ENCODE measurements around the gene CHTF8. TPM values are rescaled to one million over a fixed set of nuclear protein-coding genes. Genes with fewer than 3 reads are reported as not detected.
"Not testable (repeated sequence)": the region's sequence is repeated elsewhere in the genome, so short reads cannot be mapped to it uniquely, and the experiment has no call there.

The CHTF8 gene, protein sequence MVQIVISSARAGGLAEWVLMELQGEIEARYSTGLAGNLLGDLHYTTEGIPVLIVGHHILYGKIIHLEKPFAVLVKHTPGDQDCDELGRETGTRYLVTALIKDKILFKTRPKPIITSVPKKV
- 70.5 and 80.5 TPM in 2 replicates for total RNA-seq (2014; rRNA removed; shearing (Covaris generic))
- polyA plus RNA-seq (2015; cell fraction: cytosol; rRNA removed): 151 and 172 TPM in 2 replicates
- polyA plus RNA-seq (2015; cell fraction: nucleus; rRNA removed): 80.6 and 103 TPM in 2 replicates

DNA sequence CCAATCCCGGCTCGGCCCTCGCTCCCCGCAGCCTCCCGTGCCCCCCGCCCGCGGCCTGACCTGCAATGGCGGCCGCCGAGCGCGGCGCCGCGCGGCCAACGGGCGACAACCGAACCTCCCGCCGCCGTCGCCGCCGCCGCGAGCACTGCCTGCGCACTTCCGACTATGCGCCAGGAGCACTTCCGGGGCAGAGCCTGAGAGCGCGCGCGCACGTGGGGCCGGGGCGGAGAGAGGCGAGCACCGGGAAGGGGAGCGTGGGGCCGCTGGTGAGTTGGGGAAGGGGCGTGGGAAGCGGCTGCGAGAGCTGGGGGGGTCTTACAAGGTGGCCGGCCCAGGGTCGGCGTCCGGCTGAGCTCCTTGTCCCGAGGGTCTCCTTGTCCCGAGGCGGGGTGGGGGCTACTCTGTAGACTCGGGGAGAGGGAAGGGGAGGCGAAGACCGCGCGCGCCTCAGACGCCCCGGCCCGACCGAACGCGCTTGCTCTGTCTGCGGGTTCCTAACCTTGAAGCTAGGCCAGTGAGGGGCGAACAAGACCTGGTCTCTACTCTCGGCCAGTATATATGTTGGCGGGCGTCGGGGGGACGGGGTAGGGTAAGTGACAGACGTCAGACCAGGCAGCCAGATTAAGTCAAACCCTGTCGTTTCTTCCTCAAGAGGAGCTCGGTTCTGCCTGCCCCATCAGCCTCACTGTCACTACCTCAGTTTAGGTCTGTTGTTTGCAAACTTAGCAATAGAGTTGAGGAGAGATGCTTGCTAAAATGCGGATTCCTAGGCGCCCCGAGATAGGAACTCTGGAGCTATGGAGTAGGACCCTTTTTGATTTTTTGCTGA is at the start of gene CHTF8, which contains the start of gene UTP4:
Gene CHTF8 (minus strand): TSS at position 165 of the 829 bp plus-strand sequence. CDS start 11,130 bp downstream, outside the sequence.
Gene UTP4 (plus strand): TSS at position 226 of the 829 bp plus-strand sequence. CDS start 811 bp downstream, outside the sequence.
- DNase-seq (ENCODE audit: low read depth, low spot score): peak; percentile 79
- in situ Hi-C loops (cut with HindIII; ENCODE audit: low pct_unique_long_range_greater_than_20kb, low sequenced_read_pairs): no loop called here

DNA sequence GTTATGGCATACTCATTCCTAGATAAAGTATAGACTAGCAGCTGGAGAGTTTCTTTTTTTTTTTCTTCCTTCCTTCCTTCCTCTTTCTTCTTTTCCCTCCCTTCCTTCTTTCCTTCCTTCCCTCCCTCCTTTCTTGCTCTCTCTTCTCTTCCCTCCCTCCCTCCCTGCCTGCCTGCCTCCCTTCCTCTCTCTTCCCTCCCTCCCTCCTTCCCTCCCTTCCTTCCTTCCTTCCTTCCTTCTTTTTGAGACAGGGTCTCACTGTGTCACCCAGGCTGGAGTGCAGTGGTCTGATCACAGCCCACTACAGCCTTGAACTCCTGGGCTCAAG is 47.6 kb upstream of the CHTF8 start:
- no peak for DNase-seq (ENCODE audit: low read depth, low spot score)
- in situ Hi-C loops (cut with HindIII; ENCODE audit: low pct_unique_long_range_greater_than_20kb, low sequenced_read_pairs): no loop called here

DNA sequence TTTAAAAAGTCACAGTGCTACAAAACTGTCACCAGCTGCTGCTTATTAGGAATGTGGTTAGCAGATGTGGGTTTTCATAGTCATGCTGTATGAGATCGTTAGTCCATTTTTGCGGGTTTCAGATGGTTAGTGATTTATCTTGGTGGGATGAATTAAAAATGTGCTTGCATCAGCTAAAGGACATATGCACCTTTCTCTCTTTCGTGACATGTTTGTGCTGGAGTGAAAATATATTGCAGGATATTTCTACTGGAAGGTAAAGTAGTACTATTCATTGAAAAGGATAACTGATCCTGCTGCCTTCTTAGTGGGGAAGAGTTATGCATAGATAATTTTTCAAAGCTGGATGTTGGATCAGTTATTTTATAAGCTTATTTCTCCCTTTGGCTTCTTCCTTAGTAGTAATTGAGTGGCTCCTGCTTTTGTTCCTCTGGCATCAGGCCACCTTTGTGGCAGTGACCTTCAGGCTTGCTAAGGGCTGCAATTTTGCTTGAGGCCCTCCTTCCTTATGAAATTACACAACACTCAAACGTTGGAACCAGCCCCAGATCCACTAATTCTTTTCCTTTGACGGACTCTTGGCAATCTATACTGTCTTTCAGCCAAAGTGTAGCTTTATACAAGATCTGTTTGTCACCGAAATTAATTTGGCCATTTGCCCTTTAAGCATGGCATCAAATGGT is 47.1 kb upstream of the CHTF8 start:
- in situ Hi-C loops (cut with HindIII; ENCODE audit: low pct_unique_long_range_greater_than_20kb, low sequenced_read_pairs): no loop called here
- DNase-seq (ENCODE audit: low read depth, low spot score): peak; percentile 62

DNA sequence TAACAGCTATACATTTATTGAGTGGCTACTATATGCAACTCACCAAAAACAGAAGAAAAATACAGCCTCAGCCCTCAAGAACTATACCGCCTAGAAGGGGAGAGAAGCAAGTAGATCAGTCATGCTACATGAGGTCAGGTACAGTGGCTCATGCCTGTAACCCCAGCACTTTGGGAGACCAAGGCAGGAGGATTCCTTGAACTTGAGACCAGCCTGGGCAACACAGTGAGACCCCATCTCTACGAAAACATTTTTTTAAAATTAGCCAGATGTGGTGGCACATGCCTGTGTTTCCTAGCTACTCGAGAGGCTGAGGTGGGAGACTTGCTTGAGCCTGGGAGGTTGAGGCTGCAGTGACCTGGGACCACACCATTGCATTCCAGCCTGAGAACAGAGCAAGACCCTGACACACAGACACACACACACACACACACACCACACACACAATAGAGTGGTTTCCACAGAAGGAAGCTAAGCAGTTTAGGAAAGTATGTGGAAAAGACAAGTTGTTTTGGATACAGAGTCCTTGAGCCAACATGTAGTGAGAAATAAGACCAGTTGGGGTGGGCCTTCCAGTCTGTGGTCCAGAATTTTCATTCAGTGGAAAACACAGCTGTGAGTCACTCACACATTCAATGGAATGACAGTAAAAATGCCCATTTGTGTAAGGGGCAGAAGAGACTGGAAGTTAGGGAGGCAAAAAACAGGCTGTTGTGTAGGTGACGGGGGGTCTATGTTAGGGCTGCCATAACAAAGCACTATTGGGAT is 43.8 kb upstream of the CHTF8 start:
- in situ Hi-C loops (cut with HindIII; ENCODE audit: low pct_unique_long_range_greater_than_20kb, low sequenced_read_pairs): no loop called here
- DNase-seq (ENCODE audit: low read depth, low spot score): no peak

DNA sequence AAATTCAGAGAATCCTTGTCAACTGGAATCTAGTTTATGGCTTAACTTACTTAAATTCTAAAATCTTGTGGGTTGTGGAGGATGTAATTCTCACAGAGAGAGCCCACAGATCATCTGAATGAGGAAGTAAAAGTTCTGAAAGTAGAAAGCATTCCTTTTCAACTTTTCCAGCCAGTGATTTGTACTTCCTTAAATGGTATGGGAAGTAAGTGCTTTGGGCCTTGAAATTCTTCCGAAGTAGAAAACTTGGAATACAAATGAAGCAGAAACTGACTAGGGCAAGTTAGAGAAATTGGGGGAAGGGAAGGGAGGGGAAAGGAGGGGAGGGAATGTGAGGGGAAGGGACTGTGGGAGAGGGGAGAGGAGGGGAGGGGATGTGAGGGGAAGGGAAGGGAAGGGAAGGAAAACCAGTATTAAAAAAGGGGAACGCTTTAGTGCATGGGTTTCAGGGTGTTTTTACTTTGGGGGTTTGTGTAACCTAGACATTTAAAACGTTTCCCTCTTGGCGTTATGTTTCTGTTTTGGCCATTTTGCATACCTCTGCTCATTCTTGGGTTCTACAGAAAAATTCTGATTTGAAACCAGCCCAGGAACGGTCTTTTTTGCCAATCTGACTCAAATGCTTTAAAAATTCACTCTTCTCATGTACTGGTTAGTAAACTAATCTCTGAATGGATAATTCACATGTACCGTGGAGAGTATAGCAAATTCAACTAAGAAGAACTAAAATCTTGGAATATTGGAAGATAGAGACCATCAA is 39.1 kb upstream of the CHTF8 start:
- DNase-seq (ENCODE audit: low read depth, low spot score): no peak
- in situ Hi-C loops (cut with HindIII; ENCODE audit: low pct_unique_long_range_greater_than_20kb, low sequenced_read_pairs): no loop called here

DNA sequence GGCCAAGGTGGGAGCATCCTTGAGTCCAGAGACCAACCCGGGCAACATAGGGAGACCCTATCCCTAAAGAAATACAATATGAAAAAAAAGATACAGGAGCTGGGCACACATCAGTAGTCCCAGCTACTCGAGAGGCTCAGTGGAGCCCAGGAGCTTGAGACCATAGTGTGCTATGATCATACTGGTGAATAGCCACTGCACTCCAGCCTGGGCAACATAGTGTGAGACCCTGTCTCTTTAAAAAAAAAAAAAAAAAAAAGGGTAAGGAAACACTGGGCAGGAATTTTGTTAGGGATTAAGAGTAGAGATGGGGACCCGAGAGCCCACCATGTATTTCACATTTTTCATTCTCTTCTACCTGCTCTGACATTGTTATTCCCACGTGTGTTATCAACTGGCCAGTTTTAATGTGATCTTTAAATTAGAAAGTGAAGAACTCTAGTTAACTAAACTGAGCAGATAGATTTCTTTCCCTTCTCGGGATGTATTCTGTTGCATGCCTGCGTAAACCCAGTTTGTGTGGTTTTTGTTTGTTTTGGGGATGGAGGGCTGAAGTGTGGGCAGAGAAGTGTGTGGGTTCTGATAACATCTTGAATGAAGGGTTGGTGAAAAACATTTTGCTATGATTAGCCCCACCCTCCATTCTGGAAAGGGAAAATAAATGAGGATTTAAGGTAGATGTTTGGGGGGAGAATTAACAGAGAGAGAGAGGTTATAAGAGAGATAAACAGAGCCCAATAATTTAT is 37.4 kb upstream of the CHTF8 start:
- in situ Hi-C loops (cut with HindIII; ENCODE audit: low pct_unique_long_range_greater_than_20kb, low sequenced_read_pairs): no loop called here
- no peak for DNase-seq (ENCODE audit: low read depth, low spot score)

DNA sequence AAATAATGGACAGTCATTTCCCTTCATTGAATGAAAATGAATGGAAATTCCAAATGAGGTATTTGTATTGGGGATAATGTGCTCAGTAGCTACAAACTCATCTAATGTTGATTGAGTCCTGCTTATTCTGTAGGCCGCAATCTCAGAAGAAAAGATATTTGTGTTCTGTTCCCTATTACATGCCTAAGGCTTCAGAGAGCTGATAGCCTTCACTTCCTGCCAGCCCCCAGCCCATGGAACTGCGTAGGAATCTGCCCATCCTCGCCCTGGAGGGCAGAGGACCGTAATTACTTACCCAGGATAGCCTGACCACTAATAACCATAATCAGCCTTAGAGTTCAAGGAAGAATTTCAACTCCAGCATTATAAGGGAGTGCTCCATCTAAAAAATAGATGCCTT is 36.7 kb upstream of the CHTF8 start:
- in situ Hi-C loops (cut with HindIII; ENCODE audit: low pct_unique_long_range_greater_than_20kb, low sequenced_read_pairs): no loop called here

DNA sequence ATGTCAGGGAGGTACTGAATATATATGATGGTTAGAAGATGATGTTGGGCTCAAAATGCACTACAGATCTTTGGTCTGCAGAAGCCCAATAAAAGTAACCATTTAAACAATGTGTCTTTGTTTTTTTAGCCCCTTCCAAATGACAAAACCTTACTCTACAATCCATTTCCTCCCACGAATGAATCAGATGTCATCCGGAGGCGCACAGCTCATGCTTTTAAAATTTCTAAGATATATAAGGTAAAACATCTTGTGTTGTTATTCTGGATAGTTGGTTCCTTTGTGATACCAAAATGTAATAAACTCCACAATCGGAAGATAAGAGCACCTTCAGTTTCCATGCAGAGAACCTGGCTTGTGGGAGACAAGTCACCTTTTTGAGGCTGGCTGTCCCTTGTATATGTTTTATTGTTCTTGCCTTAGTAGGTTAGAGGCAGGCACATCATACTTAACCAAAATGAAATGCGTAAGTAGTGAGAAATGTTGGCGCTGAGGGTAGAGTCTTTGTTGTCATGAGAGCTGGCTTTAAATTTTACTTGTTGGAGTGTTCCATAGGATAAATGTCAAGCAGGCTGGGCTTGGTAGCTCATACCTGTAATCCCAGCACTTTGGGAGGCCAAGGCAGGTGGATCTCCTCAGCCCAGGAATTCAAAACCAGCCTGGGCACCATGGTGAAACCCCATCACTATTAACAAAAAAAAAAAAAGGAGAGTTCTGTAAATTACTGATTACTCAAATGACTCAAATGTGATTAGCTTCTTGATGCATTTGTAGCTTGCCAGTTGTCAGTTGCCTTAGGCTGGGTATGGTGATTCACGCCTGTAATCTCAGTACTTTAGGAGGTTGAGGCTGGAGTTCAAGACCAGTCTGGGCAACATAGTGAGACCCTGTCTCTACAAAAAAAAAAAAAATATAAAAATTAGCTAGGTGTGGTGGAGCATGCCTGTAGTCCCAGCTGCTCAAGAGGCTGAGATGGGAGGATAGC is 34.9 kb upstream of the CHTF8 start:
- DNase-seq (ENCODE audit: low read depth, low spot score): peak; percentile 22
- in situ Hi-C loops (cut with HindIII; ENCODE audit: low pct_unique_long_range_greater_than_20kb, low sequenced_read_pairs): no loop called here

More for the DNA sequence above, 36.7 kb upstream of the CHTF8 start:
- peak; percentile 11 for DNase-seq (ENCODE audit: low read depth, low spot score)

DNA sequence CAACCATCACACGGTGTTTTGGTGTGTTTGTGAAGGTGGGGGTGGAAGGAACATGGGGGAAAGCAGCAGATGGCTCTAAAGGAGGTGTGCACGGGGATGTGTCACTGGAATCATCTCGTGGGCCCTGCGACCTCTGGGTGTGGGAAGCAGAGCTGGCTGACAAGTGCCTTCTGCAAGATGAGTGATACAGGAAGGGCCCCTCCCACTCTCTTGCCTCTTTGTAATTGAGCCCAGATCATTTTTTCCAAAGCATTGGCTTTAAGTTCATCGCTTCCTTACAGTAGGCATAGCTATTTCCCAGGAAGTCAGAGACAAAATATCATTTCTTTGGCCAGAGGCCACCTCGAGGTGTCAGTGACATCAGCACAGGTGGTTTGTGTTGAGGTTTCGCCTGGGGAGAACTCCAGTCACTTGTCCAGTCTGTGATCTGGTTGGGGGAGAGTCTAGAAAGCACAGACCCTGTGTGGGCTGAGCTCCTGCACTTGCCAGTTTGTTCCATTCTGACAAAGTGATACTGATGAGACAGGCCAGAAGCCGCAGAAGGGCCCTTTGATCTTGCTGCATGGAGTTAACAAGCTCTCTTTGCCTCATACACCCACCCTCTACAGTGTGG is 33.9 kb upstream of the CHTF8 start:
- peak; percentile 8 for DNase-seq (ENCODE audit: low read depth, low spot score)
- in situ Hi-C loops (cut with HindIII; ENCODE audit: low pct_unique_long_range_greater_than_20kb, low sequenced_read_pairs): no loop called here

DNA sequence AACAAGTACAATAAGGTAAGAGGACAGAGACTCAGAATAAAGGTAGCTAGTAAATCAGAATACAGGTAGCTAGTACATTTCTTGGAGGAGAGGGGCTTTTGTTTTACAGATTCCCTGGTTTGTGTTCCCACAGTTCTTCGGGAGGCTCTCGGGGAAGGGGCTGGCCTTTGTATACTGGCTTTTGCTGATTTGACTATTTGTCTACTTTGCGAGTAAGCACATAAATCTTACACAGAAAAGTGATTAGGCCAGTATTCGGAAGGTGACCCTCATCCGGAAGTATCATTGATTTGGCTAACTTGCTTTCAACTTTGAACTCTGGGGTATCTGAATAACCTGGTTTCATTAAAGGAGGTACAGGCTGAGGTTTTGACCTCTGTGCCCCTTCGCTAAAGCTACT is 33.2 kb upstream of the CHTF8 start:
- DNase-seq (ENCODE audit: low read depth, low spot score): no peak
- in situ Hi-C loops (cut with HindIII; ENCODE audit: low pct_unique_long_range_greater_than_20kb, low sequenced_read_pairs): no loop called here

DNA sequence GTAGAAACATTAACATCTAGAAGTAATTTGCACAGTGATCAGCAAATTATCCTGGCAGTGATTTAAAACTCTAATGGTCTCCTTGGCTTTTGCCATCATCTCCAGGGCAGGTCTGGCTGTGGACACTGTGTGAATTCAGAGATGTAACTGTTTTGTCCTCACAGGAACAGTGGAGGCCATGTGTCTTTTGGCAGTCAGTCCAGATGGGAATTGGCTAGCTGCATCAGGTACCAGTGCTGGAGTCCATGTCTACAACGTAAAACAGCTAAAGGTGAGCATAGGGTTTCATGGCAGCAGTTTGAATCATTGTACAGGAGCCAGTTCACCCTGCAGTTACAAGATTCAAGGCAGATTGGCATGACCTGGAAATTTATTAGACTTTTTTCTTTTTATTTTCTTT is 27.8 kb upstream of the CHTF8 start:
- DNase-seq (ENCODE audit: low read depth, low spot score): no peak
- in situ Hi-C loops (cut with HindIII; ENCODE audit: low pct_unique_long_range_greater_than_20kb, low sequenced_read_pairs): no loop called here

DNA sequence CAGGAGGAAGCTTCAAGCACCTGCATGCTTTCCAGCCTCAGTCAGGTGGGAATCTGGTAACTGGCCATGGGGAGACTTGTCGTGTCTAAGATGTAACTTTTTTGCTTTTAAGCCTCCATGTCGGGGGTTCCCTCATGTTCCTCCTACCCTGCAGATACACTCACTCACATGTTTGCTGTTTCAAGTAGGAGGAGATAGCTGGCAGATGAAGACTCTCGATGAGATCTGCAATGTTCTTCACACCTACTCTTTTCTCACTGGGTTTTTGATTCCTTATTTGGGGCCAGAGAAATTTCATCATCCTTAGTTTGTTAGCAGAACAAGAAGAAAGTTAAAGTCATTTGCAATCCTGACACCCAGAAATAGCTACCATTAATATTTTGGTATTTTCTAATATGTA is 24.8 kb upstream of the CHTF8 start:
- in situ Hi-C loops (cut with HindIII; ENCODE audit: low pct_unique_long_range_greater_than_20kb, low sequenced_read_pairs): no loop called here
- no peak for DNase-seq (ENCODE audit: low read depth, low spot score)

DNA sequence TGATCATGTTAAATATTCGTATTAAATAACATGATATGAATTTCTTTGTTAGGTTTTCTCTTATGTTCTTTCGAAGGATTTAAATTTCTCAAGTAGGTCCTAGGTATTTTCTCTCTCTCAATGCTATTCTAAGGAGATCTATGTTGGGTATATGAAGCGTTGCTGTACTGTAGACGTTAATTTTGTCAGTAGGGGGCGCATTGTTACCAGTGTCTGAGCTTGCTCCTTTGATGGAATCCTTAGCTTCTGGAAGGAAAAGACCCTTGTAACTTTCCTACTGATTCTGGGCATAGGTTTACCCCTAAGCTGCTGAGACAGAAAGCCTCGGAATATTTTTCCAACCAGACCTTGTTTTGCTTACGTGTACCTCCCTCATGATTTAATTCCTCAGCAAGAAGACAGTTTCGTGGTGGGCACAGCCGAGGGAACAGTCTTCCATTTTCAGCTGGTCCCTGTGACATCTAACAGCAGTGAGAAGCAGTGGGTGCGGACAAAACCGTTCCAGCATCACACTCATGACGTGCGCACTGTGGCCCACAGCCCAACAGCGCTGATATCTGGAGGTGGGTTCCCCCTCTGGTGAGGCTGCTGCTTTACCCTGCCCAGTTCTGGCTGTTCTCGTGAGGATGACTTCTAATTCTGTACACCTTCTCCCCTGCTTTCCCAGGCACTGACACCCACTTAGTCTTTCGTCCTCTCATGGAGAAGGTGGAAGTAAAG is 17.9 kb upstream of the CHTF8 start:
- peak; percentile 80 for DNase-seq (ENCODE audit: low read depth, low spot score)
- in situ Hi-C loops (cut with HindIII; ENCODE audit: low pct_unique_long_range_greater_than_20kb, low sequenced_read_pairs): no loop called here

DNA sequence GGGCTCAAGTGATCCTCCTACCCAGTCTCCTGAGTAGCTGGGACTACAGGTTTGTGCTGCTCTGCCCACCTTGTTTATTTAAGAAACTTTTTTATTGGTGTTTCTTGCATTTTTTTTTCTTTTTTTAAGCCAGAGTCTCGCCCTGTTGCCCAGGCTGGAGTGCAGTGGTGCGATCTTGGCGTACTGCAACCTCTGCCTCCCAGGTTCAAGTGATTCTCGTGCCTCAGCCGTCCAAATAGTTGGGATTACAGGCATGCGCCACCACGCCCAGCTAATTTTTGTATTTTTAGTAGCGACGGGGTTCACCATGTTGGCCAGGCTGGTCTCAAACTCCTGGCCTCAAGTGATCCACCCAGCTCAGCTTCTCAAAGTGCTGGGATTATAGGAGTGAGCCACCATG is 17.2 kb upstream of the CHTF8 start:
- DNase-seq (ENCODE audit: low read depth, low spot score); in situ Hi-C loops (cut with HindIII; ENCODE audit: low pct_unique_long_range_greater_than_20kb, low sequenced_read_pairs): not testable (repeated sequence)

DNA sequence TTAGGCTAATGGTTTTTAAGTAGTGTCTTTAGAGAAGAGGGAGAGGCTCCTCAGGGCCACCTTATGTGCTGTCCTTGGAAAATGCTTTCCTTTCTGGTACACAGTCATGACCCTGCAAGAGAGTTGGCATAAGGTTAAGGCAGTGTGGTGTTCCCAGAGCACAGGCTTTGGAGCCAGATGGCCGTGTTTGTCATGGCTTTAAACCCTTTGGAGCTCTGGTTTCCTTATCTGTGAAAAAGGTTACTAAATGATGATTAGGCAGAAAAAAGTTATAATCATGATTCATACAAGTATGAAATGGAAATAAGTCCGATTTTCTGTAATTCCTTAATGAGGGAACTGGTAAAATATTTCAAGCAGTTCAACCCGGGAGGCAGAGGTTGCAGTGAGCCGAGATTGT is 13.3 kb upstream of the CHTF8 start:
- no peak for DNase-seq (ENCODE audit: low read depth, low spot score)
- in situ Hi-C loops (cut with HindIII; ENCODE audit: low pct_unique_long_range_greater_than_20kb, low sequenced_read_pairs): no loop called here
